Neural cell (in vitro differentiated cells): Measurements from ENCODE around the gene SERP1.

Experiments
- EP300 ChIP-seq: fragments of 450-650 bp; conservative IDR thresholded peaks from 2 replicates; pipeline ENCODE4 v1.6.1; 2014; ENCODE audit warnings: antibody characterized with exemption, mild to moderate bottlenecking, moderate library complexity; ENCODE audit not compliant: poor library complexity, severe bottlenecking
- EZH2 ChIP-seq: fragments of 200-600, 300-800 bp; shearing (Covaris generic), sonication (generic); IDR thresholded peaks from 2 replicates; pipeline ENCODE4 v1.6.1; 2014; ENCODE audit warnings: antibody characterized with exemption, low read length, borderline replicate concordance, mild to moderate bottlenecking; ENCODE audit not compliant: insufficient read depth, poor library complexity, severe bottlenecking
- MXI1 ChIP-seq: fragments of 450-650 bp; conservative IDR thresholded peaks from 2 replicates; pipeline ENCODE4 v1.6.1; 2014; ENCODE audit warnings: antibody characterized with exemption, mild to moderate bottlenecking; ENCODE audit not compliant: poor library complexity, severe bottlenecking
- POLR2AphosphoS5 ChIP-seq: IDR thresholded peaks from 2 replicates; pipeline ENCODE4 v1.6.1; 2012
- RAD21 ChIP-seq: fragments of 450-650 bp; conservative IDR thresholded peaks from 2 replicates; pipeline ENCODE4 v1.6.1; 2014; ENCODE audit warnings: antibody characterized with exemption, mild to moderate bottlenecking, moderate library complexity
- SMC3 ChIP-seq: fragments of 450-650 bp; conservative IDR thresholded peaks from 2 replicates; pipeline ENCODE4 v1.6.1; 2014; ENCODE audit warnings: antibody characterized with exemption, mild to moderate bottlenecking, moderate library complexity; ENCODE audit not compliant: poor library complexity
- TAF1 ChIP-seq: IDR thresholded peaks from 2 replicates; pipeline ENCODE4 v1.6.1; 2012; ENCODE audit warnings: low read depth
- TF ChIP-seq, protein P1 (sequence below): fragments of 450-650 bp; IDR thresholded peaks from 2 replicates; pipeline ENCODE4 v1.5.1; 2014; ENCODE audit warnings: antibody characterized with exemption, mild to moderate bottlenecking, moderate library complexity; ENCODE audit not compliant: poor library complexity, severe bottlenecking
- TF ChIP-seq, protein P2 (sequence below): IDR thresholded peaks from 2 replicates; pipeline ENCODE4 v1.6.1; 2012; ENCODE audit warnings: borderline replicate concordance

DNA sequence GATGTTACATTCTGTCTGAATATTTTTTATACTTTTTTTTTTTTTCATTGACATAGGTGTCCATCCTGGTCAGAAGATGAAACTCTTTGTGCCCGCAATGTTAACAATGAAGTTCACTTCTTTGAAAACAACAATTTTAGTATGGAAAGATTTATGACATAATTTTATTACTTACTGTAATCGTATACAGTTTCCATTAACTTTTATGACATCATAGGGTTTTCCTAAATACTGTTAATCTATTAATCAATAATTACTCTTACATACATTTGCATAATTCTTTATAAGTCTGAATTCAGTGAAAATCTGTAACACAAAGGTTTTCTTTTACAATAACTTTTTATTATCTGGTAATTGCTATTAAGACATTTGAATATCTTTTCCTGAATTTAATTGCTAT is 17.9 kb upstream of the SERP1 start:
- TF ChIP-seq, protein P1, sequence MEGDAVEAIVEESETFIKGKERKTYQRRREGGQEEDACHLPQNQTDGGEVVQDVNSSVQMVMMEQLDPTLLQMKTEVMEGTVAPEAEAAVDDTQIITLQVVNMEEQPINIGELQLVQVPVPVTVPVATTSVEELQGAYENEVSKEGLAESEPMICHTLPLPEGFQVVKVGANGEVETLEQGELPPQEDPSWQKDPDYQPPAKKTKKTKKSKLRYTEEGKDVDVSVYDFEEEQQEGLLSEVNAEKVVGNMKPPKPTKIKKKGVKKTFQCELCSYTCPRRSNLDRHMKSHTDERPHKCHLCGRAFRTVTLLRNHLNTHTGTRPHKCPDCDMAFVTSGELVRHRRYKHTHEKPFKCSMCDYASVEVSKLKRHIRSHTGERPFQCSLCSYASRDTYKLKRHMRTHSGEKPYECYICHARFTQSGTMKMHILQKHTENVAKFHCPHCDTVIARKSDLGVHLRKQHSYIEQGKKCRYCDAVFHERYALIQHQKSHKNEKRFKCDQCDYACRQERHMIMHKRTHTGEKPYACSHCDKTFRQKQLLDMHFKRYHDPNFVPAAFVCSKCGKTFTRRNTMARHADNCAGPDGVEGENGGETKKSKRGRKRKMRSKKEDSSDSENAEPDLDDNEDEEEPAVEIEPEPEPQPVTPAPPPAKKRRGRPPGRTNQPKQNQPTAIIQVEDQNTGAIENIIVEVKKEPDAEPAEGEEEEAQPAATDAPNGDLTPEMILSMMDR: no peak
- TF ChIP-seq RAD21 (no peak), EP300 (no peak), POLR2AphosphoS5 (no peak), EZH2 (no peak), SMC3 (no peak), MXI1 (no peak), TAF1 (no peak)
- TF ChIP-seq, protein P2, sequence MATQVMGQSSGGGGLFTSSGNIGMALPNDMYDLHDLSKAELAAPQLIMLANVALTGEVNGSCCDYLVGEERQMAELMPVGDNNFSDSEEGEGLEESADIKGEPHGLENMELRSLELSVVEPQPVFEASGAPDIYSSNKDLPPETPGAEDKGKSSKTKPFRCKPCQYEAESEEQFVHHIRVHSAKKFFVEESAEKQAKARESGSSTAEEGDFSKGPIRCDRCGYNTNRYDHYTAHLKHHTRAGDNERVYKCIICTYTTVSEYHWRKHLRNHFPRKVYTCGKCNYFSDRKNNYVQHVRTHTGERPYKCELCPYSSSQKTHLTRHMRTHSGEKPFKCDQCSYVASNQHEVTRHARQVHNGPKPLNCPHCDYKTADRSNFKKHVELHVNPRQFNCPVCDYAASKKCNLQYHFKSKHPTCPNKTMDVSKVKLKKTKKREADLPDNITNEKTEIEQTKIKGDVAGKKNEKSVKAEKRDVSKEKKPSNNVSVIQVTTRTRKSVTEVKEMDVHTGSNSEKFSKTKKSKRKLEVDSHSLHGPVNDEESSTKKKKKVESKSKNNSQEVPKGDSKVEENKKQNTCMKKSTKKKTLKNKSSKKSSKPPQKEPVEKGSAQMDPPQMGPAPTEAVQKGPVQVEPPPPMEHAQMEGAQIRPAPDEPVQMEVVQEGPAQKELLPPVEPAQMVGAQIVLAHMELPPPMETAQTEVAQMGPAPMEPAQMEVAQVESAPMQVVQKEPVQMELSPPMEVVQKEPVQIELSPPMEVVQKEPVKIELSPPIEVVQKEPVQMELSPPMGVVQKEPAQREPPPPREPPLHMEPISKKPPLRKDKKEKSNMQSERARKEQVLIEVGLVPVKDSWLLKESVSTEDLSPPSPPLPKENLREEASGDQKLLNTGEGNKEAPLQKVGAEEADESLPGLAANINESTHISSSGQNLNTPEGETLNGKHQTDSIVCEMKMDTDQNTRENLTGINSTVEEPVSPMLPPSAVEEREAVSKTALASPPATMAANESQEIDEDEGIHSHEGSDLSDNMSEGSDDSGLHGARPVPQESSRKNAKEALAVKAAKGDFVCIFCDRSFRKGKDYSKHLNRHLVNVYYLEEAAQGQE: no peak
